Rectal smooth muscle tissue (tissue), 1 donor: ENCODE data around the gene PCCA.

Experiments
- H3K27ac ChIP-seq: one replicate; pipeline ENCODE4 v1.7.0; 2013; ENCODE audit warnings: low read depth, low read length, inconsistent platforms
- H3K27me3 ChIP-seq: one replicate; pipeline ENCODE4 v1.7.0; 2013; ENCODE audit warnings: low read length; ENCODE audit not compliant: control insufficient read depth, insufficient read depth
- H3K36me3 ChIP-seq: one replicate; pipeline ENCODE4 v1.7.0; 2013; ENCODE audit warnings: low read length; ENCODE audit not compliant: control insufficient read depth, insufficient read depth
- H3K4me1 ChIP-seq: one replicate; pipeline ENCODE4 v1.7.0; 2013; ENCODE audit warnings: low read length; ENCODE audit not compliant: control insufficient read depth, insufficient read depth
- H3K4me3 ChIP-seq: one replicate; pipeline ENCODE4 v1.7.0; 2013; ENCODE audit warnings: low read length
- H3K9ac ChIP-seq: one replicate; pipeline ENCODE4 v1.7.0; 2013; ENCODE audit warnings: low read length

The PCCA gene

GRCh38 chr13:100182900-100183490 is 94.1 kb downstream of the PCCA start:
- Histone ChIP-seq H3K36me3 (no peaks in the 10 kb centered on the region), H3K9ac (no peak overlapping the region), H3K4me1 (no peaks in the 10 kb centered on the region), H3K4me3 (no peak overlapping the region), H3K27me3 (no peaks in the 10 kb centered on the region), H3K27ac (no peak overlapping the region)

GRCh38 chr13:100184095-100184494 is 95.2 kb downstream of the PCCA start:
- no peak overlapping the region for H3K27ac ChIP-seq
- H3K36me3 ChIP-seq = no peaks in the 10 kb centered on the region
- no peaks in the 10 kb centered on the region for H3K27me3 ChIP-seq
- H3K4me1 ChIP-seq = no peaks in the 10 kb centered on the region
- H3K4me3 ChIP-seq = no peak overlapping the region
- H3K9ac ChIP-seq = no peak overlapping the region

GRCh38 chr13:100195568-100195967 is 106.7 kb downstream of the PCCA start:
- Histone ChIP-seq H3K27ac (no peak overlapping the region), H3K4me3 (no peak overlapping the region), H3K27me3 (no peaks in the 10 kb centered on the region), H3K36me3 (no peaks in the 10 kb centered on the region), H3K9ac (no peak overlapping the region), H3K4me1 (no peaks in the 10 kb centered on the region)

DNA sequence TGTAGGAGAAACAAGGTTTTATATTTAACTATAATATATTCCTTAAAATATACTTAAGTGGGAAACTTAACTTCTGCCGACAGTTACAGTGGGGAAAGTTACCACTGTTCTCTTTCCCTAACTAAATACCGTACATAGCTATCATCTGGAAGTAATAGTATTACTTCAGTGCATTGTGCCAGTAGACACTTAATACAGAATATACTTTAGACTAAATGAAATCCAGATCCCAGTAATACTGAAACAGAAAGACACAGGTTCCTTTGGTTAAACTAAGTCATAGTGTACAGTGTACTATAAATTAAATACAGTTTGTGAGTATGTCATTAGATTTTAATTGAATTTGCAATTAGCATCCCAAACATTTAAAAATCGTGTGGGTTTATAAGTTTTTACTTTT is 107.5 kb downstream of the PCCA start:
- Histone ChIP-seq H3K4me3 (no peak overlapping the region), H3K9ac (no peak overlapping the region), H3K27me3 (no peaks in the 10 kb centered on the region), H3K36me3 (no peaks in the 10 kb centered on the region), H3K4me1 (no peaks in the 10 kb centered on the region), H3K27ac (no peak overlapping the region)

DNA sequence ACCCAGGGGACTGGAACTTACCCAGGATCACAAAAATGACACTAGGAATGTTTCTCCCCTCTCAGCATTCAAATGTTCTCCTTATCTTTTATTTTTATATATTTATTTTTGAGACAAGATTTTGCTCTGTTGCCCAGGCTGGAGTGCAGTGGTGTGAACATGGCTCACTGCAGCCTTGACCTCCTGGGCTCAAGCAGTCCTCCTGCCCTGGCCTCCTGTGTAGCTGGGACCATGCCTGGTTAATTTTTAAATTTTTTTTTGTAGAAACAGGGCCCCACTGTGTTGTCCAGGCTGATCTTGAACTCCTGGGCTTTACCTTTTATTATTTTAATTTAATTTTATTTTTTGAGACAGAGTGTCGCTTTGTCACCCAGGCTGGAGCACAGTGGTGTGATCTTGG is 108.2 kb downstream of the PCCA start:
- no peak overlapping the region for H3K9ac ChIP-seq
- no peak overlapping the region for H3K4me3 ChIP-seq
- no peaks in the 10 kb centered on the region for H3K36me3 ChIP-seq
- H3K4me1 ChIP-seq = no peaks in the 10 kb centered on the region
- no peak overlapping the region for H3K27ac ChIP-seq
- no peaks in the 10 kb centered on the region for H3K27me3 ChIP-seq

GRCh38 chr13:100197591-100198365 is 108.9 kb downstream of the PCCA start:
- H3K4me1 ChIP-seq = no peaks in the 10 kb centered on the region
- H3K9ac ChIP-seq = no peak overlapping the region
- H3K27me3 ChIP-seq = no peaks in the 10 kb centered on the region
- H3K27ac ChIP-seq = no peak overlapping the region
- no peaks in the 10 kb centered on the region for H3K36me3 ChIP-seq
- H3K4me3 ChIP-seq = no peak overlapping the region

GRCh38 chr13:100203696-100204367 is 114.9 kb downstream of the PCCA start:
- no peaks in the 10 kb centered on the region for H3K4me1 ChIP-seq
- H3K36me3 ChIP-seq = no peaks in the 10 kb centered on the region
- no peaks in the 10 kb centered on the region for H3K27me3 ChIP-seq
- no peak overlapping the region for H3K4me3 ChIP-seq
- no peak overlapping the region for H3K27ac ChIP-seq
- no peak overlapping the region for H3K9ac ChIP-seq

GRCh38 chr13:100208002-100208401 is 119.1 kb downstream of the PCCA start:
- Histone ChIP-seq H3K4me1 (no peaks in the 10 kb centered on the region), H3K27ac (no peak overlapping the region), H3K36me3 (no peaks in the 10 kb centered on the region), H3K9ac (no peak overlapping the region), H3K27me3 (no peaks in the 10 kb centered on the region), H3K4me3 (no peak overlapping the region)

DNA sequence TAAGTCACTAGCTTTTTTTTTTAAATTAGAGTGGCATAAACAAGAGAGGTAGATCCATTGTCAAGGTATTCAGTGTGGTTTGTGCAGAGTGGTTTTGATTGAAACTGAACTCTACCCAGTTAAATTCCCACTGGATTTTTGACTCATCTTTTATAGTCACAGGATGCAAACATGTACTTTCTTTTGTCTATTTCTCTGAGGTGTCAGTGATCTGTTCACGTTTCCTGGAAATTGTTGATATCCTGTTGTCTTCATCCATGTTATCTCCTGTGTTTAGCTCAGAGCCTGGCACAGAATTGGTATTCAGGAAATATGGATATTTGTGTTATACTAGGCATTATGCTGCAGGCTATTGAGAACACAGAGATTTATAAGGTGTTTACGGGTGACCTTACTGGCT is 119.7 kb downstream of the PCCA start:
- Histone ChIP-seq H3K27ac (no peak overlapping the region), H3K4me3 (no peak overlapping the region), H3K36me3 (no peaks in the 10 kb centered on the region), H3K9ac (no peak overlapping the region), H3K27me3 (no peaks in the 10 kb centered on the region), H3K4me1 (no peaks in the 10 kb centered on the region)

DNA sequence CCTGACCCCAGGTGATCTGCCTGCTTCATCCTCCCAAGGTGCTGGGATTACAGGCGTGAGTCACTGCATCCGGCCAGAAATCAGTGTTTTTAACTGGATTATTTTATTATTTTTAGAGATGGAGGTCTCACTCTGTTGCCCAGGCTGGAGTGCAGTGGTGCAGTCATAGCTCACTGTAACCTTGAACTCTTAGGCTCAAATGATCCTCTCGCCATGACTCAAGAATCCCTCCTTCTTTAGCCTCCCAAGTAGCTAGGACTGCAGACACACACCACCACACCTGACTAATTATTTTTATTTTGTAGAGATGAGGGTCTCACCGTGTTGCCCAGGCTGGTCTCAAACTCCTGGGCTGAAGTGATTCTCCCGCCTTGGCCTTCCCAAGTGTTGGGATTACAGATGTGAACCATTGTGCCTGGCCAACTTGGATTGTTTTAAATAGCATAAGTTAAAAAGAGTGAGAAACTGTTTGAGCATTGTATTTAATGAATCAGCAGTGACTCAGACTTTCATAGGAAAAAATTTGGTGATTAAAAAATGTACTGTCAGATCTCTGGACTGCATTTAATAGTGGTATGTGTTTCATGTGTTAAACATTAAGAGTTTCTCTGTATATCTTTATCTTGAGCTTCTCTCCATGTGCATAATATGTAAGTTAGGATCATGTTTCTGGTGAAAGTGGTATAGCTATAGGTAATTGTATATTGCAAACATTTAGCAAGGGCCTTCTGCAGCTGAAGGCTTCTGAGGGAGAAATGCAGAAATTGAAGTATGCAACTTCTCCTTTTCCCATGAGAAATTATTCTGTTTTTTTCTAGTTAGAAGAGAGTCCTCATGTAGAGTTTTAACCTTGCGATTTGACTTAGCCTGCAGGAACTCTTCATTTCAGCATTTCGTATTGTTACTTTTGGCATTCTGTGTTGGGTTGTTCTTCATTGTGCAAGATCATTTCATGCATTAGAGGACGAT is 121.2 kb downstream of the PCCA start:
- H3K36me3 ChIP-seq = no peaks in the 10 kb centered on the region
- H3K4me1 ChIP-seq = no peaks in the 10 kb centered on the region
- no peaks in the 10 kb centered on the region for H3K27me3 ChIP-seq
- no peak overlapping the region for H3K4me3 ChIP-seq
- no peak overlapping the region for H3K27ac ChIP-seq
- H3K9ac ChIP-seq = no peak overlapping the region

- no peaks in the 10 kb centered on the region for H3K27me3 ChIP-seq
- no peak overlapping the region for H3K9ac ChIP-seq
- H3K36me3 ChIP-seq = no peaks in the 10 kb centered on the region
- H3K27ac ChIP-seq = no peak overlapping the region
- H3K4me3 ChIP-seq = no peak overlapping the region
- no peaks in the 10 kb centered on the region for H3K4me1 ChIP-seq
Measured at GRCh38 chr13:100211016-100211710, 122.3 kb downstream of the PCCA start.
